Stimulated activated CD8-positive, alpha-beta memory T cell treated with anti-CD3 and anti-CD28 coated beads, Interleukin-2, amount 100 ng/mL, for 1 hour (primary cell): Measurements from ENCODE around the gene MAP2K3.
"Not testable (repeated sequence)": the region's sequence is repeated elsewhere in the genome, so short reads cannot be mapped to it uniquely, and the experiment has no call there.

Experiments used
- DNase-seq, 2 donors: peaks; one replicate each; pipeline ENCODE4 v3.0.0-alpha.2; 2020; ENCODE audit warnings: low read depth in 2 of 2

The MAP2K3 gene

GRCh38 chr17:21310061-21310765 is 25.7 kb downstream of the MAP2K3 start:
- DNase-seq: not testable (repeated sequence)

GRCh38 chr17:21310766-21311602 is 26.5 kb downstream of the MAP2K3 start:
- DNase-seq: not testable (repeated sequence)

DNA sequence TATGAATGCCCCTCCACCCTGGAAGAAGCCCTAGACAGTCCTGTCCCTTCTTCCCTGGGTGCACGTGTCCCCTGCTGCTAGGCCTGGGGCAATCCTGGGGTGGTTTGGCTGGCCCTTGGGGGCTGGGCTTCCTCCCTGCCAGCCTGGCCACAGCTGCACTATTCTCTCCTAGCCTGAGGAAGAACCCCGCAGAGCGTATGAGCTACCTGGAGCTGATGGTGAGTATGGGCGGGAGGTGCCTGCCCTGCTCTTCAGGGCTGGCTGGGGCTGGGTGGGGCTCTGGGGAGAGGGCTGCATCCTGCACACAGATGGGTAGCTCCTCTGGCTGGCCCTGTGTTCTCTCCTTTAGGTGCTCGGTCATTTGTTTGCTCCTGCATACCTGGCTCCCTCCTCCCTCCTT is 28.8 kb downstream of the MAP2K3 start:
- no peak for DNase-seq

DNA sequence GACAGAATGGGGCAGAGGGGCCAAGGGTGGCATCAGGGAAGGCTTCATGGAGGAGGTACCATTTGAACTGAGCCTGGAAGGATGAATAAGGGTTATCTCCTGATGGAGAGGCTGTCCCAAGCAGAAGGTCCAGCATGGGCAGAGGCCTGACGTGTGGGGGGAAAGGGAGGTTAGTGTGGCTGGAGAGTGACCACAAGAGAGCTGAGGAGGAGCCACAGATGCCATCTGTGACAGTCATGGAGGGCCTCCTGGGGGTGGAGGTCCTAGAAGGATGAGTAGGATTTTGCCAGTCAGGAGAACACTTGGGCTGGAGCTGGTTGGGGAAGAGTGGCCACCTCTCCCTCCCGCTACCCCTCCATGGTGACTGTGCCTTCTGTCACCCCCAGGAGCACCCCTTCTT is 29.2 kb downstream of the MAP2K3 start:
- DNase-seq: not testable (repeated sequence)

DNA sequence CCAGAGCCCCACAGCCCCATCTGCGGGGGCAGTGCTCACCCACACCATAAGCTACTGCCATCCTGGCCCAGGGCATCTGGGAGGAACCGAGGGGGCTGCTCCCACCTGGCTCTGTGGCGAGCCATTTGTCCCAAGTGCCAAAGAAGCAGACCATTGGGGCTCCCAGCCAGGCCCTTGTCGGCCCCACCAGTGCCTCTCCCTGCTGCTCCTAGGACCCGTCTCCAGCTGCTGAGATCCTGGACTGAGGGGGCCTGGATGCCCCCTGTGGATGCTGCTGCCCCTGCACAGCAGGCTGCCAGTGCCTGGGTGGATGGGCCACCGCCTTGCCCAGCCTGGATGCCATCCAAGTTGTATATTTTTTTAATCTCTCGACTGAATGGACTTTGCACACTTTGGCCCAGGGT is 29.8 kb downstream of the MAP2K3 start:
- DNase-seq: not testable (repeated sequence)

DNA sequence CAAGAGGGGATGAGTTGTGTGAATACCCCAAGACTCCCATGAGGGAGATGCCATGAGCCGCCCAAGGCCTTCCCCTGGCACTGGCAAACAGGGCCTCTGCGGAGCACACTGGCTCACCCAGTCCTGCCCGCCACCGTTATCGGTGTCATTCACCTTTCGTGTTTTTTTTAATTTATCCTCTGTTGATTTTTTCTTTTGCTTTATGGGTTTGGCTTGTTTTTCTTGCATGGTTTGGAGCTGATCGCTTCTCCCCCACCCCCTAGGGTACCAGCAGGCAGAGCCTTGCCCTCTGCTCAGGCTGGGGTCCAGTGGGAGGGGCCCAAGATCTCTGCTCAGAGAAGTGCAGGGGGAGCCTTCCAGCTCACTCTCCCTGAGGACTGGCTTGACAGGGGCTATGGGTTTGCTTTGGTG is 30.2 kb downstream of the MAP2K3 start:
- DNase-seq: not testable (repeated sequence)

- DNase-seq: not testable (repeated sequence)
Observed at GRCh38 chr17:21315246-21316000, 30.9 kb downstream of the MAP2K3 start.

- not testable (repeated sequence) for DNase-seq
Observed at GRCh38 chr17:21316212-21316886, 31.8 kb downstream of the MAP2K3 start.

GRCh38 chr17:21316887-21317500 is 32.5 kb downstream of the MAP2K3 start:
- not testable (repeated sequence) for DNase-seq

GRCh38 chr17:21317821-21318220 is 33.3 kb downstream of the MAP2K3 start:
- not testable (repeated sequence) for DNase-seq

- no peak for DNase-seq
Observed at GRCh38 chr17:21318439-21318838, 33.9 kb downstream of the MAP2K3 start.

- DNase-seq: not testable (repeated sequence)
Observed at GRCh38 chr17:21318856-21319255, 34.3 kb downstream of the MAP2K3 start.

DNA sequence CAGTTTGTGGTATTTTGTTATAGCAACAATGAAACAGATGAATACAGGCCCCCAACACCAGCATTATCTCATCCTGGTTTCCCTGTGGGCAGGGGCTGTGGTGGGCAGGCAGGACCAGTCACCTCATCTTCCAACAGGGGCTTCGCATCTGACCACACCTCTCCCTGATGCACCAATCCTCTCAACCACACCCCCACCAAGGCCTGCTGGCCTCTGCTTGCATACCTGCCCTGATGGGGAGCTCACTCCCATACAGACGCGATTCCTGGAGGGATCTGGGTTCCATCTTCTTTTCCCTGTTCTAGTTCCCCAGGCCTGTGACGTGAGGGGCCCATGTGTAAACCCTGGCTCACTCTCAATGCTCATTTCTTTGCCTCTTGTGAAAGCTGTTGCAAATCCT is 34.7 kb downstream of the MAP2K3 start:
- not testable (repeated sequence) for DNase-seq

GRCh38 chr17:21319686-21320375 is 35.3 kb downstream of the MAP2K3 start:
- not testable (repeated sequence) for DNase-seq

GRCh38 chr17:21320430-21320829 is 35.9 kb downstream of the MAP2K3 start:
- not testable (repeated sequence) for DNase-seq

GRCh38 chr17:21321061-21321460 is 36.5 kb downstream of the MAP2K3 start:
- not testable (repeated sequence) for DNase-seq

DNA sequence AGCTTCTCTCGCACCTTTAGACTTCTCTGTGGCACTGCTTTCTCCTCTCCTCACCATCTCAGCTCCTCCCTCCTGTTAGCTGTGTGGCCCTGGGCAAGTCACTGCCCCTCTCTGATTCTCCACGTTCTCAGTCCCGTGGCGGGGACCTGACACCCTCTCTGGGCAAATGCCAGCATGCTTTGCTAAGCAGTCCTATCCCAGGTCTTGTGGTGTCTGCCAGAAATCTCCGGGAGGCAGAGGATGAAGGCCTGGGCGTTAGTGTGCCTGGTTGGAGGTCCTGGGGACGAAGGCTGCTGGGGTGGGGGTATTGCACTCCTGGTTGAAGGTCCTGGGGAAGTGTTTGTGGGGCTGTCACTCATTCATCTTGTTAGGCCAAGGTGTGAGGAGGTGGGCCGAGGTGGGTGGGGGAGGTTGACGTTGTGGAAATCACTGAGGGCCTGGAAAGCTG is 37.3 kb downstream of the MAP2K3 start:
- not testable (repeated sequence) for DNase-seq

DNA sequence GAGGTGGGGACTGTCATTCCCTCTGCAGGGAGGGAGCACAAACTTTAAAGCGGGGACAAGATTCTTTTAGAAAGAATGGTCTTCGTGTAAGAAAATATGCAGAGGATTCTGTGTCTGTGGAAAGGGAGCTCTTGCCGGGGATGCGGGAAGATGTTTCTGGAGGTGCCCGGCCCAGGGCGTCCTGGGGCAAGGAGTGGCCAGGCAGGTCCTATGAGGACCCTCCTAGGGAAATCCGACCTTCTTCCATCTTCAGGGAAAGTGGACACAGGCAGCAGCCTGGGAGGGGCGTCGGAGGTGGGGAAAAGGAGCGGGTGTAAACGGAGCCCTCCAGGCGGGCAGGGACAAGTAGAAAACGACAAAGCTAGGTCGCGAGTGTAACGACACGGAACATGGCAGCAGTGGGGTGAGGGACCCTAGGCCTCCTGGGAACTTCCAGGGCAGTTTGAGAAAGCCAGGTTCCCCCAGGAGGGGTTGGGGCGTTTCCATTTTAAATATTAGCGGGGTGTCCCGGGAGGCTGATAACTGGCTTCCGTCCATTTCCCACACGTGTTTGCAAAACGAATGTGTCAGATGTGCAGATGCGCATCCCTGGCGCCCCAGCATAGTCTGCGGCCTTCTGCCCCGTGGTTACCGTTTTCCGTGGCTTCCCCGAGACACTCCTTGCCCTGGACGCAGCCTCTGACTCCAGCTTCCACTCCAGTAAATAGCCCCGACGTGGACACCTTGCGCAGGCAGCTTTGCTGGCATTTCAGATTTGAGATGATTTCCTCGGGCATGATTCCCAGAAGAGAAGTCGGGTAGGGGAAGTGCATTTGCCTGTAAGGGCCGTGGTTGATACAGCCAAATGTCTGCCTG is 39.0 kb downstream of the MAP2K3 start:
- DNase-seq: not testable (repeated sequence)

DNA sequence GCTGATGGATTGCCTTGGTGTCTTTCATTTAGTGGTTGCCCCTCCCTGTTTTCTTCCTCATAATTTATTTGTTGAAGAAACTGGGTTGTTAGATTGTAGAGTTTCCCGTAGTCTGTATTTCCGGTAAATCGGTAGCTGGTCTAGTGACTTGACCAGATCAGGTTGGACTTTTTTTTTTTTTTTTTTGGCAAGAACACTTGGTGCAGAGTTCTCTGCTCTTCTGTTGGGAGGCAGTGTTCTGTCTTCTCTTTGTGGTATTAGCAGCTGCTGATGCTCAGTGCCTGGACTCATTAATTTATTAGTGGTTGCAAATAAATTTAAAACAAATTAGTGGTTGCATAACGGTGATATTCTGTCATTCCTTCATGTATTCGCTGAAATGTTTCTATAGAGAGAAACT is 40.2 kb downstream of the MAP2K3 start:
- not testable (repeated sequence) for DNase-seq
